H1 (cell line): ENCODE measurements around the gene CCDC200. TPM values are rescaled to one million over a fixed set of nuclear protein-coding genes. Genes with fewer than 3 reads are reported as not detected.
"Not testable (repeated sequence)": the region's sequence is repeated elsewhere in the genome, so short reads cannot be mapped to it uniquely, and the experiment has no call there.

Experiments
- CTCF ChIA-PET: fragments of 300-600 bp; sonication (Branson Sonifier 250); formaldehyde crosslinking; loops from one replicate; lab custom pipeline; 2021; ENCODE audit not compliant: partially characterized antibody; lab: Charles Lee
- POLR2A ChIA-PET: fragments of 300-600 bp; sonication (Branson Sonifier 250); formaldehyde crosslinking; loops from one replicate; lab custom pipeline; 2021; ENCODE audit warnings: inconsistent platforms; ENCODE audit not compliant: partially characterized antibody; lab: Charles Lee
- DNase-seq, 2 experiments: peaks; one replicate each; pipeline versions ENCODE4 v3.0.0 to v3.0.0-alpha.2; 2010 to 2022; ENCODE audit warnings: low spot score in 2 of 2, low read depth in 1 of 2, mixed read lengths in 1 of 2
- FAIRE-seq: peaks from 2 replicates; lab custom pipeline; 2011; peaks lifted over from hg19 to GRCh38; lab: Jason Lieb, UNC
- H2AFZ ChIP-seq: 2 replicates; pipeline ENCODE4 v1.8.1; 2012; ENCODE audit warnings: low read length, inconsistent platforms
- H2AK5ac ChIP-seq: 2 replicates; pipeline ENCODE4 v1.6.1; 2013; ENCODE audit warnings: low read depth, low read length
- H2BK120ac ChIP-seq: replicated peaks from 2 replicates; pipeline ENCODE3; 2013; ENCODE audit warnings: low read depth, low read length, inconsistent platforms
- H2BK12ac ChIP-seq: 2 replicates; pipeline ENCODE4 v1.6.1; 2013; ENCODE audit warnings: low read depth, low read length
- H2BK15ac ChIP-seq: 2 replicates; pipeline ENCODE4 v1.6.1; 2013; ENCODE audit warnings: low read length
- H2BK20ac ChIP-seq: 2 replicates; pipeline ENCODE4 v1.6.1; 2013; ENCODE audit warnings: low read length
- H2BK5ac ChIP-seq: 2 replicates; pipeline ENCODE4 v1.6.1; 2013; ENCODE audit warnings: low read depth, low read length
- H3K14ac ChIP-seq: 2 replicates; pipeline ENCODE4 v1.6.1; 2013; ENCODE audit warnings: inconsistent platforms; ENCODE audit not compliant: insufficient read length
- H3K18ac ChIP-seq: 2 replicates; pipeline ENCODE4 v1.6.1; 2013; ENCODE audit warnings: low read length; ENCODE audit errors: extremely low read depth
- H3K23ac ChIP-seq: 2 replicates; pipeline ENCODE4 v1.6.1; 2013; ENCODE audit warnings: inconsistent platforms; ENCODE audit not compliant: insufficient read length
- H3K23me2 ChIP-seq: 2 replicates; pipeline ENCODE4 v1.6.1; 2013; ENCODE audit warnings: low read depth, low read length
- H3K27ac ChIP-seq: 2 replicates; pipeline ENCODE4 v1.6.1; 2011; ENCODE audit warnings: low read depth, low read length, inconsistent platforms
- H3K27me3 ChIP-seq, 4 experiments: replicated peaks in 1 of 4; 1 replicate in 1 of 4; 2 replicates in 3 of 4; pipeline versions ENCODE4 v1.6.1 to v1.8.1; 2011 to 2013; ENCODE audit warnings: low read length in 3 of 4, mild to moderate bottlenecking in 3 of 4, inconsistent platforms in 2 of 4, mixed read lengths in 2 of 4, moderate library complexity in 1 of 4; ENCODE audit not compliant: control insufficient read depth in 3 of 4, insufficient read depth in 3 of 4; ENCODE audit errors: extremely low read depth in 1 of 4
- H3K36me3 ChIP-seq, 4 experiments: 2 replicates each; pipeline versions ENCODE4 v1.6.1 to v1.8.1; 2011 to 2013; ENCODE audit warnings: mild to moderate bottlenecking in 4 of 4, low read length in 3 of 4, moderate library complexity in 2 of 4, control low read depth in 1 of 4, inconsistent platforms in 1 of 4; ENCODE audit not compliant: insufficient read depth in 4 of 4, control insufficient read depth in 2 of 4
- H3K4ac ChIP-seq: replicated peaks from 2 replicates; pipeline ENCODE3; 2013; ENCODE audit warnings: low read length, low read depth, mixed read lengths, inconsistent platforms; ENCODE audit not compliant: insufficient read length
- H3K4me1 ChIP-seq, 4 experiments: replicated peaks in 1 of 4; 1 replicate in 1 of 4; 2 replicates in 3 of 4; pipeline versions ENCODE4 v1.6.1 to v1.8.1; 2011 to 2013; ENCODE audit warnings: low read length in 3 of 4, inconsistent platforms in 2 of 4, mixed read lengths in 1 of 4; ENCODE audit not compliant: insufficient read depth in 4 of 4, control insufficient read depth in 3 of 4
- H3K4me2 ChIP-seq, 2 experiments: 2 replicates each; pipeline versions ENCODE4 v1.6.1 to v1.8.1; 2011 to 2013; ENCODE audit warnings: low read depth in 2 of 2, low read length in 2 of 2, control low read depth in 1 of 2, inconsistent platforms in 1 of 2, mild to moderate bottlenecking in 1 of 2; ENCODE audit not compliant: insufficient read depth in 1 of 2
- H3K4me3 ChIP-seq, 4 experiments: fragments of 200-600, 300-600 bp in 1 of 4; sonication (generic), shearing (Covaris generic), sonication (Bioruptor Twin) in 1 of 4; 2 replicates each; pipeline versions ENCODE4 v1.5.1 to v1.8.1; 2011 to 2016; ENCODE audit warnings: low read length in 4 of 4, low read depth in 3 of 4, control low read depth in 2 of 4, inconsistent platforms in 2 of 4, mild to moderate bottlenecking in 2 of 4, mixed read lengths in 1 of 4, moderate library complexity in 1 of 4; ENCODE audit not compliant: insufficient read depth in 2 of 4; ENCODE audit errors: extremely low read depth in 1 of 4
- H3K56ac ChIP-seq: replicated peaks from 2 replicates; pipeline ENCODE3; 2013; ENCODE audit warnings: low read depth, mild to moderate bottlenecking, mixed read lengths, low read length, inconsistent platforms; ENCODE audit not compliant: insufficient read length
- H3K79me1 ChIP-seq: 2 replicates; pipeline ENCODE4 v1.6.1; 2013; ENCODE audit warnings: low read depth, low read length, control low read depth
- H3K79me2 ChIP-seq, 2 experiments: 2 replicates each; pipeline versions ENCODE4 v1.6.1 to v1.8.1; 2012 to 2013; ENCODE audit warnings: low read length in 2 of 2, mild to moderate bottlenecking in 2 of 2, inconsistent platforms in 1 of 2; ENCODE audit not compliant: insufficient read depth in 2 of 2, control insufficient read depth in 1 of 2
- H3K9ac ChIP-seq, 4 experiments: replicated peaks in 1 of 4; 1 replicate in 1 of 4; 2 replicates in 3 of 4; pipeline versions ENCODE4 v1.6.1 to v1.8.1; 2011 to 2013; ENCODE audit warnings: low read depth in 3 of 4, low read length in 3 of 4, control low read depth in 2 of 4, mild to moderate bottlenecking in 2 of 4, moderate library complexity in 2 of 4, inconsistent platforms in 1 of 4; ENCODE audit errors: extremely low read depth in 1 of 4
- H3K9me3 ChIP-seq, 2 experiments: 2 replicates each; pipeline versions ENCODE4 v1.6.1 to v1.8.1; 2012 to 2013; ENCODE audit warnings: mild to moderate bottlenecking in 2 of 2, moderate library complexity in 2 of 2, control low read depth in 1 of 2, inconsistent platforms in 1 of 2, low read depth in 1 of 2, low read length in 1 of 2, mixed read lengths in 1 of 2; ENCODE audit not compliant: insufficient read depth in 2 of 2
- H4K20me1 ChIP-seq, 2 experiments: replicated peaks in 1 of 2; 2 replicates each; pipeline versions ENCODE3 to v1.8.1; 2011 to 2013; ENCODE audit warnings: inconsistent platforms in 2 of 2, low read length in 2 of 2, mild to moderate bottlenecking in 1 of 2; ENCODE audit not compliant: insufficient read depth in 2 of 2, control insufficient read depth in 1 of 2
- H4K5ac ChIP-seq: 2 replicates; pipeline ENCODE4 v1.6.1; 2013; ENCODE audit warnings: low read length, low read depth, mixed read lengths, inconsistent platforms; ENCODE audit not compliant: insufficient read length
- H4K8ac ChIP-seq: 2 replicates; pipeline ENCODE4 v1.8.0; 2013; ENCODE audit warnings: mild to moderate bottlenecking, moderate library complexity, low read length, inconsistent platforms; ENCODE audit not compliant: insufficient read depth; ENCODE audit errors: extremely low read depth
- H4K91ac ChIP-seq: replicated peaks from 2 replicates; pipeline ENCODE3; 2013; ENCODE audit warnings: low read length, mixed read lengths, inconsistent platforms; ENCODE audit not compliant: insufficient read length
- WGBS, 2 experiments: shearing (Covaris generic) in 1 of 2; methylation state at CpG; one replicate each; pipeline versions ENCODE4 v1.1.6 to v1.1.7; 2013 to 2015; ENCODE audit warnings: low lambda C conversion rate in 2 of 2, mixed read lengths in 2 of 2, inconsistent platforms in 1 of 2, low coverage in 1 of 2, missing lambda C conversion rate in 1 of 2; ENCODE audit not compliant: insufficient replicate concordance in 2 of 2, insufficient coverage in 1 of 2, insufficient read length in 1 of 2; ENCODE audit errors: extremely low coverage in 1 of 2, missing lambda C conversion rate in 1 of 2; 5-methylcytosine and 5-hydroxymethylcytosine counted together
- long read RNA-seq, 2 experiments: library from RNA in 1 of 2; library from capped mRNA in 1 of 2; stranded (forward); transcript quantifications; one replicate each; pipeline ENCODE4 v2.0.0, GENCODE V29; 2021; ENCODE audit warnings: inconsistent platforms in 1 of 2
- polyA minus RNA-seq, 3 experiments: library from RNA; depleted of rRNA, polyadenylated mRNA; stranded (reverse); fragments of >200 nt; gene quantifications; 1 replicate in 2 of 3; 2 replicates in 1 of 3; pipeline ENCODE4 v1.2.3, GENCODE V29; 2011
- polyA plus RNA-seq, 7 experiments: library from polyadenylated mRNA; depleted of rRNA in 3 of 7; stranded (reverse) in 5 of 7; unstranded in 2 of 7; fragments of >200 nt in 5 of 7; fragments of 200-250 nt in 2 of 7; gene quantifications; 1 replicate in 5 of 7; 2 replicates in 1 of 7; 4 replicates in 1 of 7; pipeline versions ENCODE4 v1.2.1 to v1.2.3, GENCODE V29; 2011 to 2013; ENCODE audit warnings: missing spikeins in 2 of 7, mixed read lengths in 2 of 7
- total RNA-seq: library from RNA; stranded (reverse); fragmentation: NEBNext Ultra II Directional; extraction: Animal tissue kit (Norgen Biotek cat#: 25700); gene quantifications from 2 replicates; pipeline ENCODE4 v1.2.1, GENCODE V29; 2021

CCDC200 gene
- total RNA-seq (not detected in 2 replicates), polyA plus RNA-seq (2011; rRNA removed) (0.11 TPM in 1 of 2 replicates, not detected in the other), polyA minus RNA-seq (2011; rRNA and poly(A)+ RNA removed) (not detected in 2 replicates)
- not detected for polyA plus RNA-seq (2011; cell fraction: cytosol; rRNA removed)
- not detected for polyA plus RNA-seq (2011; cell fraction: nucleus; rRNA removed)
- polyA plus RNA-seq (2012, experiment 1 of 2), result 1.5 to 3.0 TPM (median 2.1 TPM) in 4 replicates
- 0.70 TPM for polyA plus RNA-seq (2012, experiment 2 of 2)
- polyA plus RNA-seq (2013, experiment 1 of 2), result not detected
- polyA plus RNA-seq (2013, experiment 2 of 2), result not detected
- not detected for polyA minus RNA-seq (2011; cell fraction: cytosol; rRNA and poly(A)+ RNA removed)
- not detected for polyA minus RNA-seq (2011; cell fraction: nucleus; rRNA and poly(A)+ RNA removed)
- long read RNA-seq, experiment 1, result 0 reads
- long read RNA-seq, experiment 2, partial matches to known transcripts, result 0 of 1 reads
- long read RNA-seq, experiment 2, other reads (novel, unspliced or antisense), result 1 of 1 reads

DNA sequence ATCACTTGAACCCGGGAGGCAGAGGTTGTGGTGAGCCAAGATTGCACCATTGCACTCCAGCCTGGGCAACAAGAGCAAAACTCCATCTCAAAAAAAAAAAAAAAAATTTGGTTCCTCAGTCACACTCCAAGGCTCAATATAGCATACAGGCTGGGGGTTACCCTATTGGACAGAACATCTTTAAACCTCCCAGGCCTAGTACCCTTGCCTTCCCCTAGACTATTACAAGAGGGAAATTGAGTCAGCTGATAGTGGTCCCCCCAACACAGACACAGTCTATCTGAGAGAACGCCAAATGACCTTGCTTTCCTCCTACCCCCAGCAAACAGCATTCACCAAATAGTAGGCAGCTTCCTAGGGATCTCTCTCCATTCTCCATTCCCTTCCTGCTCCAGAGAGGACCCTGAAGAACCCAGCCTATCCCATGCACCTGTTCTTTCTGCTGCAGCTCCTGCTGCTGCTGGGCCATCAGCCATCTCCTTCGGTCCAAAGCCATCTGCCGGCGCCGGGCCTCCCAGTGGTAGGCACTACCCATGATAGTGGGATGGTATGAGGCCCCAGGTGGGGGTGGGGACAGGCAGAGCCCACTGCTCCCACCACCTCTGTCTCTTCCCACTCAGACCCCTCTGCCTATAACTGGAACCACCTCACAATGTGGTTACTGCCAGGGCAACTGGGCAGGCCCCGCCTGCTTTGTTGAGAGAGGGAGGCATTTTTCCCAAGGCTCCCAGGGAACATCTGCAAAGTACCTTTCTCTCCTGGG, at the start of gene CCDC200:
Gene CCDC200, minus strand, starts transcription at position 604 of the 763 bp plus-strand sequence. Its CDS starts 69 bp downstream, at position 535.
- H3K9ac ChIP-seq, H3K4me1 ChIP-seq, H3K14ac ChIP-seq, H3K23me2 ChIP-seq, FAIRE-seq, H3K27ac ChIP-seq, H3K4me2 ChIP-seq, H2BK120ac ChIP-seq, H3K18ac ChIP-seq, H4K20me1 ChIP-seq, H3K36me3 ChIP-seq, H2BK12ac ChIP-seq, H2BK5ac ChIP-seq, CTCF ChIA-PET, H3K56ac ChIP-seq, H2BK20ac ChIP-seq, H3K4ac ChIP-seq, H3K79me2 ChIP-seq, H3K79me1 ChIP-seq, POLR2A ChIA-PET, H3K27me3 ChIP-seq, H3K4me3 ChIP-seq, H2BK15ac ChIP-seq, H4K91ac ChIP-seq, H3K23ac ChIP-seq, H2AK5ac ChIP-seq, DNase-seq, H4K5ac ChIP-seq, H2AFZ ChIP-seq, H4K8ac ChIP-seq, H3K9me3 ChIP-seq: not testable (repeated sequence)
- no CpG with 5 or more reads among the region's 7 CpGs for WGBS, 2 experiments
